Cardiac muscle cell (in vitro differentiated cells and primary cell): ENCODE data around the gene NFATC4. TPM values are rescaled to one million over a fixed set of nuclear protein-coding genes. Genes with fewer than 3 reads are reported as not detected.

Source experiments
- DNase-seq, 2 donors: peaks; one replicate each; pipeline versions ENCODE4 v3.0.0 to v3.0.0-alpha.2; 2010 to 2017; ENCODE audit warnings: low read depth in 1 of 2, low spot score in 1 of 2
- H3K27ac ChIP-seq: fragments of 200-600 bp; sonication (generic); 2 replicates; pipeline ENCODE4 v1.5.1; 2016
- H3K27me3 ChIP-seq: fragments of 200-600 bp; sonication (generic); 2 replicates; pipeline ENCODE4 v1.6.0; 2016; ENCODE audit warnings: control low read depth
- H3K36me3 ChIP-seq: fragments of 200-600 bp; sonication (generic); 2 replicates; pipeline ENCODE4 v1.5.1; 2016; ENCODE audit warnings: control low read depth
- H3K4me1 ChIP-seq: fragments of 200-600 bp; sonication (generic); 2 replicates; pipeline ENCODE4 v1.8.1; 2017; ENCODE audit warnings: low read depth, mild to moderate bottlenecking, mixed run types
- H3K4me3 ChIP-seq: fragments of 200-600 bp; sonication (generic); 2 replicates; pipeline ENCODE4 v1.5.1; 2016; ENCODE audit warnings: mild to moderate bottlenecking
- H3K9me3 ChIP-seq: fragments of 200-600 bp; sonication (generic); 2 replicates; pipeline ENCODE4 v1.5.1; 2017; ENCODE audit warnings: low read depth, mild to moderate bottlenecking, control low read depth
- polyA plus RNA-seq: library from polyadenylated mRNA; unstranded; fragments of >200 nt; fragmentation: Nextera tagmentation; extraction: Ambion mirVana; gene quantifications from 2 replicates; pipeline ENCODE4 v1.2.1, GENCODE V29; 2016
- total RNA-seq: library from RNA; depleted of rRNA; stranded (reverse); fragments of >200 nt; gene quantifications from 2 replicates; pipeline ENCODE4 v1.2.3, GENCODE V29; 2016
- TF ChIP-seq, protein P1 (sequence below): IDR thresholded peaks from 2 replicates; pipeline ENCODE4 v1.5.1; 2012; ENCODE audit warnings: low read depth, mild to moderate bottlenecking, low read length

The NFATC4 gene
- total and polyA plus RNA-seq, 2 experiments from 2014 or later: 83.2 to 117 TPM

GRCh38 chr14:24392325-24393091, 24.5 kb downstream of the NFATC4 start:
- Histone ChIP-seq H3K4me1 (peaks cover 10% of the 10 kb centered on the region), H3K4me3 (no peak overlapping the region), H3K36me3 (no peaks in the 10 kb centered on the region), H3K9me3 (no peaks in the 10 kb centered on the region), H3K27ac (no peak overlapping the region), H3K27me3 (no peaks in the 10 kb centered on the region)
- TF ChIP-seq, protein P1, sequence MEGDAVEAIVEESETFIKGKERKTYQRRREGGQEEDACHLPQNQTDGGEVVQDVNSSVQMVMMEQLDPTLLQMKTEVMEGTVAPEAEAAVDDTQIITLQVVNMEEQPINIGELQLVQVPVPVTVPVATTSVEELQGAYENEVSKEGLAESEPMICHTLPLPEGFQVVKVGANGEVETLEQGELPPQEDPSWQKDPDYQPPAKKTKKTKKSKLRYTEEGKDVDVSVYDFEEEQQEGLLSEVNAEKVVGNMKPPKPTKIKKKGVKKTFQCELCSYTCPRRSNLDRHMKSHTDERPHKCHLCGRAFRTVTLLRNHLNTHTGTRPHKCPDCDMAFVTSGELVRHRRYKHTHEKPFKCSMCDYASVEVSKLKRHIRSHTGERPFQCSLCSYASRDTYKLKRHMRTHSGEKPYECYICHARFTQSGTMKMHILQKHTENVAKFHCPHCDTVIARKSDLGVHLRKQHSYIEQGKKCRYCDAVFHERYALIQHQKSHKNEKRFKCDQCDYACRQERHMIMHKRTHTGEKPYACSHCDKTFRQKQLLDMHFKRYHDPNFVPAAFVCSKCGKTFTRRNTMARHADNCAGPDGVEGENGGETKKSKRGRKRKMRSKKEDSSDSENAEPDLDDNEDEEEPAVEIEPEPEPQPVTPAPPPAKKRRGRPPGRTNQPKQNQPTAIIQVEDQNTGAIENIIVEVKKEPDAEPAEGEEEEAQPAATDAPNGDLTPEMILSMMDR: peak; percentile 33
- DNase-seq: peak in 1 of 2 donors; percentile 73

DNA sequence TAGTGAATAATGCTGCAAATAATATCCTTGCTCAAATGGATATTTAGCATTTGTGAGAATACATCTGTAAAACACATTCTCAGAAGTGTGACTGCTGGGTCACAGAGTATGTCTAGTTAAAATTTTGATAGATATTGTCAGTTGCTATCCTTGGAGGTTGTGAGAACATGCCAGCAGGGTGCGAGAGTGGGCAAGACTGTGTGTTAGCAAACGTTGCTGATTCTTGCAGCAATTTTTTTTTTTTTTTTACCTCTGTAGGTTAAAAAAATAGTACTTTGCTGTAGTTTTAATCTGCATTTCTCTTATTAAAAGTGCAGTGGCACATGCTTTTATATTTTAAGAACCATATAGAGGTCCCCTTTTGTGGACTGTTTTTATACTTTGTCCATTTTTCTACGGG, 26.3 kb downstream of the NFATC4 start:
- Histone ChIP-seq H3K4me3 (no peak overlapping the region), H3K27me3 (no peaks in the 10 kb centered on the region), H3K36me3 (no peaks in the 10 kb centered on the region), H3K9me3 (no peaks in the 10 kb centered on the region), H3K27ac (no peak overlapping the region), H3K4me1 (peaks cover 19% of the 10 kb centered on the region)
- no peak for DNase-seq
- TF ChIP-seq, protein P1: no peak

DNA sequence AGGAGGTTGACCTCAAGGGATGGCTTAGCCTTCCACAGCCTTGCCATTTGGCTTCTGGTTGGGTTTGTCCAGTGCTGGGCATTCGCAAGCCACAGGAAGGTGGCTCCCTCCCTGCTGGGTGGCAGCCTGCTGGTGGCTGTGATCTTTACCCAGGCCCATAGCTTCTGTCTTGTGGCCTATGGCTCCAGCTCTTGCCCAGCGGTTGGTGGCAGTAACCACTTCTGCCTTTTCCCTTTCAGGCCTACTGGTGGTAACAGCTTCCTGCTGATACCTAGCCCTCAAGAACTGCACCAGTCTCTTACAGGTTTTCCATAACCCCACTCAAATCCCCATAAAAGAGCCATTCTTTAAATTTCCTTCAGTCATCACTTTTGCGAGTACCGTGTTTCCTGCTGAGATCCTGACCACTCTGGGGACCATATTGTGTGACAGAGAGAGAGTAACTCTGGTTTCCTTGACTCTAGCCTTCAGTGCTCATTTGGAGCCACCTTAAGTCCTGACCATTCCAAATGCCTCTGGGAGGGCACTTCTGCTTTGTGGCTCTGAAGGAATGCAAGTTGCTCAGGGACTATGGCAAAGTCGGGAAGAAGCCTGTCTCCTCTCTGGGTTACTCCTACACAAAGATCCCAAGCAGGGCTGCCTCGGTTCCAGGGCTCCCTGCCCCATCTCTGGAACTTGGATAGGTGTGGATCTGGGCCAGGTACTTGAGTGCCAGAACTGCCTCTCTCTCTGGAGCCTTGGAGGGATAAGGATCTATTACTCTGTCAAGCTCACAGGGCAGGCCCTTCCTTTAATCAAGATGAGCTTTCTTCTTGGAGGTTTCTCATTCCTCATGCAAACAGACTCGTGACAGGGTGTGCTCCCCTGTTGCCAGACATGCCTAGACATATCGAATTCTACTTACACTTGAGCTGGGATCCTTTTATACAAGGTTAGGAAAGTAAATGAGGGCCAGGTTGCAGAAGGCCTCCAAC, 27.9 kb downstream of the NFATC4 start:
- DNase-seq: peak in 1 of 2 donors; percentile 32
- H3K27me3 ChIP-seq: no peaks in the 10 kb centered on the region
- no peaks in the 10 kb centered on the region for H3K9me3 ChIP-seq
- TF ChIP-seq, protein P1: no peak
- H3K4me3 ChIP-seq: no peak overlapping the region
- no peaks in the 10 kb centered on the region for H3K36me3 ChIP-seq
- no peak overlapping the region for H3K27ac ChIP-seq
- peaks cover 29% of the 10 kb centered on the region for H3K4me1 ChIP-seq

GRCh38 chr14:24397639-24398292, 29.8 kb downstream of the NFATC4 start:
- TF ChIP-seq, protein P1: no peak
- no peak overlapping the region for H3K4me3 ChIP-seq
- no peaks in the 10 kb centered on the region for H3K9me3 ChIP-seq
- no peaks in the 10 kb centered on the region for H3K36me3 ChIP-seq
- H3K27me3 ChIP-seq: no peaks in the 10 kb centered on the region
- H3K4me1 ChIP-seq: peaks cover 25% of the 10 kb centered on the region
- no peak for DNase-seq
- H3K27ac ChIP-seq: peak overlapping the region; percentile 69

DNA sequence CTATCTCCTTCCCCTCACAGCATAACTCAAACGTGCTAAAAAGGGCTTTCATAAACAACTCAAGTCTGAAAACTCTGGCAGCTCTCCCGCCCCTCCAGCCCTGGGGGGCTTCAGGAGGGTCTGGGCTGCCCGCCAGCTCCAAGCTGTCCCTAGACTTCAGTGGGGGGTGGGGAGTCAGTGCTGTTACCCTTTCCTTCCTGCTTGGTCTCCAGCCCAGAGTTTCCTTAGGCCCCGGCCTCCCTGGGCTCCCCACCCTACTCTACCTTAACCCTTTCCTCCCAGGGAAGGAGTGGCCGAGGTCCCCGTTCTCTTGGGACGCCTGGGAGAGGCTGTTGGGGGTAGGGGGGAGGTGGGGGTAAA, 30.3 kb downstream of the NFATC4 start:
- H3K27me3 ChIP-seq: no peaks in the 10 kb centered on the region
- peak overlapping the region; percentile 61 for H3K4me3 ChIP-seq
- H3K4me1 ChIP-seq: peaks cover 30% of the 10 kb centered on the region
- DNase-seq: peak; percentile 52 to 79
- TF ChIP-seq, protein P1: no peak
- H3K9me3 ChIP-seq: no peaks in the 10 kb centered on the region
- peak overlapping the region; percentile 69 for H3K27ac ChIP-seq
- no peaks in the 10 kb centered on the region for H3K36me3 ChIP-seq
